Mesenchymal stem cell (in vitro differentiated cells and primary cell): ENCODE measurements around the gene C9orf85.
"Not testable (repeated sequence)": the region's sequence is repeated elsewhere in the genome, so short reads cannot be mapped to it uniquely, and the experiment has no call there.

Experiments
- DNase-seq: peaks from one replicate; pipeline ENCODE4 v3.0.0-alpha.2; 2013
- H2AFZ ChIP-seq: one replicate; pipeline ENCODE4 v1.6.1; 2013; ENCODE audit warnings: low read depth, mild to moderate bottlenecking, control low read depth, inconsistent platforms, low read length, moderate library complexity
- H2AK5ac ChIP-seq: 2 replicates; pipeline ENCODE4 v1.6.1; 2013; ENCODE audit warnings: low read length, moderate library complexity, mild to moderate bottlenecking, inconsistent platforms; ENCODE audit not compliant: severe bottlenecking
- H2BK120ac ChIP-seq: one replicate; pipeline ENCODE4 v1.6.1; 2013; ENCODE audit warnings: low read depth, mild to moderate bottlenecking, inconsistent platforms, low read length, moderate library complexity
- H2BK12ac ChIP-seq, 2 experiments: one replicate each; pipeline ENCODE4 v1.6.1; 2013; ENCODE audit warnings: inconsistent platforms in 2 of 2, low read length in 2 of 2, mild to moderate bottlenecking in 2 of 2, moderate library complexity in 2 of 2, control low read depth in 1 of 2
- H2BK15ac ChIP-seq: one replicate; pipeline ENCODE4 v1.6.1; 2013; ENCODE audit warnings: mild to moderate bottlenecking, low read depth, inconsistent platforms; ENCODE audit not compliant: poor library complexity, severe bottlenecking
- H2BK5ac ChIP-seq: 2 replicates; pipeline ENCODE4 v1.6.1; 2013; ENCODE audit warnings: low read depth, mild to moderate bottlenecking, low read length, control low read depth, inconsistent platforms; ENCODE audit not compliant: poor library complexity, severe bottlenecking
- H3K14ac ChIP-seq, 2 experiments: one replicate each; pipeline ENCODE4 v1.6.1; 2013; ENCODE audit warnings: inconsistent platforms in 2 of 2, low read length in 2 of 2, control low read depth in 1 of 2, mild to moderate bottlenecking in 1 of 2, moderate library complexity in 1 of 2
- H3K18ac ChIP-seq, 2 experiments: one replicate each; pipeline ENCODE4 v1.6.1; 2013; ENCODE audit warnings: inconsistent platforms in 2 of 2, low read length in 2 of 2, control low read depth in 1 of 2, low read depth in 1 of 2, mild to moderate bottlenecking in 1 of 2
- H3K23ac ChIP-seq, 2 experiments: one replicate each; pipeline ENCODE4 v1.6.1; 2013; ENCODE audit warnings: inconsistent platforms in 2 of 2, low read length in 2 of 2, mild to moderate bottlenecking in 2 of 2, moderate library complexity in 2 of 2, control low read depth in 1 of 2
- H3K27ac ChIP-seq: 2 replicates; pipeline ENCODE4 v1.5.1; 2013; ENCODE audit warnings: mild to moderate bottlenecking, moderate library complexity, low read length, control low read depth, inconsistent platforms; ENCODE audit not compliant: poor library complexity, severe bottlenecking
- H3K27me3 ChIP-seq, 2 experiments: 2 replicates each; pipeline versions ENCODE4 v1.6.1 to v1.7.0; 2013; ENCODE audit warnings: low read length in 2 of 2, mild to moderate bottlenecking in 2 of 2, moderate library complexity in 2 of 2, control low read depth in 1 of 2, inconsistent platforms in 1 of 2; ENCODE audit not compliant: control insufficient read depth in 1 of 2, insufficient read depth in 1 of 2
- H3K36me3 ChIP-seq, 2 experiments: 2 replicates each; pipeline versions ENCODE4 v1.6.1 to v1.7.0; 2013; ENCODE audit warnings: low read length in 2 of 2, control low read depth in 1 of 2, inconsistent platforms in 1 of 2, low read depth in 1 of 2, mild to moderate bottlenecking in 1 of 2; ENCODE audit not compliant: insufficient read depth in 2 of 2, control insufficient read depth in 1 of 2
- H3K4ac ChIP-seq, 2 experiments: one replicate each; pipeline ENCODE4 v1.6.1; 2013; ENCODE audit warnings: inconsistent platforms in 2 of 2, low read length in 2 of 2, mild to moderate bottlenecking in 2 of 2, moderate library complexity in 2 of 2, control low read depth in 1 of 2, low read depth in 1 of 2
- H3K4me1 ChIP-seq: 2 replicates; pipeline ENCODE4 v1.6.1; 2013; ENCODE audit warnings: low read depth, low read length, control low read depth; ENCODE audit not compliant: control insufficient read depth, insufficient read depth
- H3K4me2 ChIP-seq: 2 replicates; pipeline ENCODE4 v1.6.1; 2013; ENCODE audit warnings: low read length, mild to moderate bottlenecking, inconsistent platforms; ENCODE audit not compliant: poor library complexity, severe bottlenecking
- H3K4me3 ChIP-seq, 2 experiments: 2 replicates each; pipeline versions ENCODE4 v1.5.1 to v1.7.0; 2013; ENCODE audit warnings: low read length in 2 of 2, mild to moderate bottlenecking in 2 of 2, control low read depth in 1 of 2, low read depth in 1 of 2; ENCODE audit not compliant: insufficient read depth in 1 of 2
- H3K79me1 ChIP-seq: replicated peaks from 2 replicates; pipeline ENCODE4 v1.6.1; 2013; ENCODE audit warnings: mild to moderate bottlenecking, control low read depth, low read length, inconsistent platforms; ENCODE audit not compliant: poor library complexity, severe bottlenecking
- H3K9ac ChIP-seq: 2 replicates; pipeline ENCODE4 v1.7.0; 2013; ENCODE audit warnings: mild to moderate bottlenecking, low read length, moderate library complexity
- H3K9me3 ChIP-seq: 2 replicates; pipeline ENCODE4 v1.7.0; 2013; ENCODE audit warnings: mild to moderate bottlenecking, low read length; ENCODE audit not compliant: control insufficient read depth
- H4K8ac ChIP-seq: one replicate; pipeline ENCODE4 v1.6.1; 2013; ENCODE audit warnings: inconsistent platforms, mild to moderate bottlenecking, low read length, moderate library complexity
- H4K91ac ChIP-seq: one replicate; pipeline ENCODE4 v1.6.1; 2013; ENCODE audit warnings: mild to moderate bottlenecking, low read length, inconsistent platforms
- whole genome bisulfite sequencing: methylation state at CpG from one replicate; pipeline ENCODE4 v1.1.7; 2013; ENCODE audit warnings: mixed read lengths; 5-methylcytosine and 5-hydroxymethylcytosine counted together

The C9orf85 gene

GRCh38 chr9:71955300-71955915 is 44.0 kb downstream of the C9orf85 start:
- Histone ChIP-seq H2AK5ac (no peak overlapping the region), H3K18ac (no peak overlapping the region), H2AFZ (no peak overlapping the region), H2BK5ac (no peak overlapping the region), H3K79me1 (peaks cover 14% of the 10 kb centered on the region), H3K27me3 (no peaks in the 10 kb centered on the region), H2BK120ac (no peak overlapping the region), H2BK12ac (no peak overlapping the region), H3K9ac (no peak overlapping the region), H3K4ac (no peak overlapping the region), H3K14ac (no peak overlapping the region), H3K36me3 (peaks cover 0 to 20% of the 10 kb centered on the region in 2 experiments), H3K23ac (no peak overlapping the region), H2BK15ac (no peak overlapping the region), H3K27ac (no peak overlapping the region), H3K4me2 (no peak overlapping the region), H3K9me3 (no peaks in the 10 kb centered on the region), H3K4me1 (no peaks in the 10 kb centered on the region), H3K4me3 (no peak overlapping the region), H4K8ac (no peak overlapping the region), H4K91ac (no peak overlapping the region)
- DNase-seq: no peak
- 100% methylated on average over 1 of the region's 1 CpG for WGBS

GRCh38 chr9:71962328-71962727 is 50.9 kb downstream of the C9orf85 start:
- Histone ChIP-seq H3K4me2 (no peak overlapping the region), H3K23ac (no peak overlapping the region)
- 76% methylated on average over 3 of the region's 4 CpGs for WGBS

GRCh38 chr9:71963471-71963996 is 52.1 kb downstream of the C9orf85 start:
- H2AFZ ChIP-seq, H3K9me3 ChIP-seq, H3K4me1 ChIP-seq, H3K4ac ChIP-seq, H3K4me3 ChIP-seq, H3K18ac ChIP-seq, H3K4me2 ChIP-seq, H4K91ac ChIP-seq, H2AK5ac ChIP-seq, H2BK12ac ChIP-seq, H2BK5ac ChIP-seq, H4K8ac ChIP-seq, H2BK15ac ChIP-seq, H3K23ac ChIP-seq, H3K9ac ChIP-seq, DNase-seq, H3K27ac ChIP-seq, H3K27me3 ChIP-seq, H2BK120ac ChIP-seq, H3K14ac ChIP-seq: not testable (repeated sequence)
- WGBS: 91% methylated on average over 28 of the region's 29 CpGs
- H3K79me1 ChIP-seq: peaks cover 14% of the 10 kb centered on the region
- peaks cover 13 to 16% of the 10 kb centered on the region in 2 experiments for H3K36me3 ChIP-seq

More at GRCh38 chr9:71962328-71962727, 50.9 kb downstream of the C9orf85 start:
- Histone ChIP-seq H2AFZ (no peak overlapping the region), H4K91ac (no peak overlapping the region), H3K4me3 (no peak overlapping the region), H2BK5ac (no peak overlapping the region), H3K79me1 (peaks cover 14% of the 10 kb centered on the region), H3K4ac (no peak overlapping the region), H3K36me3 (peaks cover 13 to 16% of the 10 kb centered on the region in 2 experiments), H2BK120ac (no peak overlapping the region), H3K9me3 (no peaks in the 10 kb centered on the region), H3K9ac (no peak overlapping the region), H4K8ac (no peak overlapping the region), H2BK12ac (no peak overlapping the region), H2AK5ac (no peak overlapping the region), H3K14ac (no peak overlapping the region), H3K18ac (no peak overlapping the region), H3K27me3 (no peaks in the 10 kb centered on the region), H2BK15ac (no peak overlapping the region), H3K27ac (no peak overlapping the region), H3K4me1 (no peaks in the 10 kb centered on the region)
- no peak for DNase-seq

- 100% methylated on average over 1 of the region's 1 CpG for WGBS
- H4K91ac ChIP-seq: no peak overlapping the region
Measured at GRCh38 chr9:71965403-71965802, 54.0 kb downstream of the C9orf85 start.

More at GRCh38 chr9:71965403-71965802, 54.0 kb downstream of the C9orf85 start:
- H4K8ac ChIP-seq: no peak overlapping the region
- H2BK12ac ChIP-seq: no peak overlapping the region
- H2BK15ac ChIP-seq: no peak overlapping the region
- H3K4me1 ChIP-seq: no peaks in the 10 kb centered on the region
- no peak overlapping the region for H3K14ac ChIP-seq
- H3K23ac ChIP-seq: no peak overlapping the region
- DNase-seq: no peak
- no peak overlapping the region for H3K18ac ChIP-seq
- no peak overlapping the region for H3K9ac ChIP-seq
- H3K4ac ChIP-seq: no peak overlapping the region
- no peak overlapping the region for H3K4me2 ChIP-seq
- no peaks in the 10 kb centered on the region for H3K27me3 ChIP-seq
- no peak overlapping the region for H2BK5ac ChIP-seq
- H2AFZ ChIP-seq: no peak overlapping the region
- no peak overlapping the region for H3K4me3 ChIP-seq
- H3K79me1 ChIP-seq: peaks cover 16% of the 10 kb centered on the region
- peaks cover 10% of the 10 kb centered on the region for H3K9me3 ChIP-seq
- no peak overlapping the region for H2AK5ac ChIP-seq
- no peak overlapping the region for H3K27ac ChIP-seq
- H2BK120ac ChIP-seq: no peak overlapping the region
- peaks cover 17 to 19% of the 10 kb centered on the region in 2 experiments for H3K36me3 ChIP-seq
